Bone marrow (tissue), 2 donors: ENCODE data around the gene TRMT44.
"Not testable (repeated sequence)": the region's sequence is repeated elsewhere in the genome, so short reads cannot be mapped to it uniquely, and the experiment has no call there.

Experiments used
- DNase-seq, 2 donors: peaks; one replicate each; lab custom pipeline; 2025; lab: John Stamatoyannopoulos, UW

Gene TRMT44

DNA sequence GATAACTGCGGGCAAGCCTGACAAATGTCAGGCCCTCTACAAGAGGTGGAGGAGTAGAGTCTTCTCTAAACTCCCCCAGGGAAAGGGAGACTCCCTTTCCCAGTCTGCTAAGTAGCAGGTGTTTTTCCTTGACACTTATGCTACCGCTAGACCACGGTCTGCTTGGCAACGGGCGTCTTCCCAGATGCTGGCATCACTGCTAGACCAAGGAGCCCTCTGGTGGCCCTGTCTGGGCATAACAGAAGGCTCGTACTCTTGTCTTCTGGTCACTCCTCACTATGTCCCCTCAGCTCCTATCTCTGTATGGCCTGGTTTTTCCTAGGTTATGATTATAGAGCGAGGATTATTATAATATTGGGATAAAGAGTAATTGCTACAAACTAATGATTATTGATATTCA, 33.7 kb upstream of the TRMT44 start:
- DNase-seq = not testable (repeated sequence)

DNA sequence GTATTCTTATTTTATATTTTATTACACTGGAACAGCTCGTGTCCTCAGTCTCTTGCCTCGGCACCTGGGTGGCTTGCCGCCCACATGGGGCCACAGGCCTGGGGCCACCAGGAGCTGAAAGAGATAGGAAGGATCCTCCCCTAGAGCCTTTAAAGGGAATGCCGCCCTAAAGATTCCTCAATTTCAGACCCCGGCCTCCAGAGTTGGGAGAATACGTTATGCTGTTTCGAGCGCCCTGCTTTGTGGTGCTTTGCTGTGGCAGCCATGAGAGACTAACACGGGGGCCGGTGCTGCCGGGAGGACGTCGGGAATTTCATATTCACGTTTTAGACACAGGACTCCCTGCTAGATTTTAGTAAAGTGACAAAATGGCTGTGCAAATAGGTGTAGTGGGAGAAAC, 33.3 kb upstream of the TRMT44 start:
- no peak for DNase-seq

- no peak for DNase-seq
Measured at GRCh38 chr4:8407756-8408155, 32.8 kb upstream of the TRMT44 start.

- DNase-seq = no peak
Measured at GRCh38 chr4:8409264-8410065, 31.1 kb upstream of the TRMT44 start.

DNA sequence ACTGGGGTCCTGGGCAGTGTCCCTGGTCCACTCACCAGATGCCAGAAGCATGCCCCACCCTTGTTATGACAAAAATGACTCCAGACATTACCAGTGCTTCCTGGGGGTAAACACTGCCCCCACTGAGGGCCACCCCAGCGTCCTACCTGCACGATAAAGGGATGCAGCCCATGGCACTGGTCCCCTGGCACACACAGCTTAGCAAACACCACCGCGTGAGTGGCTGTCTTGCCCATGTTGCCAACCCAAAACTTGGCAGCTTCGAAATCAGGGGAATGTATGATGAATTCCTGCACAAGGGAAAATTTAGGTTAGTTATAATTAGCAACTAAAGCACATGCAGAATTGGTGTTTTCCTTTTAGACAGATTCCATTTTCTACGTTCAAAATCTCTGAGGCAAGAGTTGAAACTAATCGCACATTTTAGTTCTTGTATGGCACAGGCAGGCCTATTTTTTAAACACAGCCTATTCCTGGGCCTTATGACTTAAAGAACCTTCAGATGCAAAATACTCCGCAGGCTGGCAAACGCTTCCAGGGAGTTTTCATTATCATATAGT, 30.4 kb upstream of the TRMT44 start:
- DNase-seq = no peak

DNA sequence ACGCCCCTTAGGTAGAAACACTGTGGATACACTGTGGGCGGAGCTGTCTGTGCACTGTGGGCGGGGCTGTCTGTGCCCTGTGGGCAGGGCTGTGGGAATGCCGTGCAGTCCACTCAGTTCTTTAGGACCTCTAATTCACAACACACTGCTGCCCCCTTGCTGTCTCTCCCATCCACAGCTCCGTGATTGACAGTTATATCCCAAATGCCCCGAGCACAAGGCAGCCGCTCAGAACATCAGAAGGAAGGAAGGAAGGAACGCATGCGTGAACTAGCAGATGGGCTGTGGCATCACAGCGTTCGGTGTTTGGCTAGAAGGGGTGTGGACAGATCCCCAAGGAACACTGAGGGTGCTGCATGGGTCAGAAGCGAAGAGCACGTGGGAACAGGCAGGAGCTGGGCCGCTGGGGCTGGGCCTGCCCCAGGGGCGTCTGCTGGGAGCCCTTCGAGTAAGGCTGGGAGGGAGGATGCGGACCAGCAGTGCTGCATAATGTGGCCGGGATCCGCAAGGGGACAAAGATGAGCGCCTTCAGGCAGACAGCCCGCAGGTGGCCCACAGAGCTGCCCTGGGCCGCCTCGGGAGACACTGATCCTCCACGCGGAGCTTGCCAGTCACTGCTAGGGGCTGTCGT, 29.8 kb upstream of the TRMT44 start:
- DNase-seq = peak in 1 of 2 donors; percentile 74

- DNase-seq = no peak
Measured at GRCh38 chr4:8411351-8412180, 29.0 kb upstream of the TRMT44 start.

GRCh38 chr4:8412288-8412687, 28.3 kb upstream of the TRMT44 start:
- DNase-seq = no peak

- DNase-seq = no peak
Measured at GRCh38 chr4:8414377-8414776, 26.2 kb upstream of the TRMT44 start.

DNA sequence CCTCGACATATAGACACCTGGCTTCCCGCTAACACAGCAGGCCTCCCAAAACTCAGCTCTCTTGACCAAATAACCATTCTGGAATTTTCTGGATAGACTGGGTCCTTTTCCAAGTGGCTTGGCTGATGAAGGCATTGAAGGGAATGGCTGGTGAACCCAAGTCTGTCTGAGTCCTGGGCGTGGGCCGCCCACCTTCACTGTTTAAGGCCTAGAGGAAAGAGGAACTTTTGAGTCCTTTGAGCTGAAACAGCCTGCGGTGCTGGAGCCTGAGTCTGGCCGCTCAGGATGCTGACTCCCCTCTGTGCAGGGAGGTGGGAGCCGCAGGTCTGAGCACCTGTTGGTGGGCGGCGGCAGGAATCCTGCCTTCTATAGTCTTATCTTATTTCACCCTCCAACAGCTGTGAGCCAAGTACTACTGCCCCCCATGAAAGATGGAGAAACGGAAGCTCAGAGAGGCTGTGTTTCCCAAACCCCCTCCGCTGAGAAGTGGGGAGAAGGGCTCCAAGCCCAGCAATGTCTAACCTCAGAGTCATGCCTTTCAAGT, 23.4 kb upstream of the TRMT44 start:
- no peak for DNase-seq

DNA sequence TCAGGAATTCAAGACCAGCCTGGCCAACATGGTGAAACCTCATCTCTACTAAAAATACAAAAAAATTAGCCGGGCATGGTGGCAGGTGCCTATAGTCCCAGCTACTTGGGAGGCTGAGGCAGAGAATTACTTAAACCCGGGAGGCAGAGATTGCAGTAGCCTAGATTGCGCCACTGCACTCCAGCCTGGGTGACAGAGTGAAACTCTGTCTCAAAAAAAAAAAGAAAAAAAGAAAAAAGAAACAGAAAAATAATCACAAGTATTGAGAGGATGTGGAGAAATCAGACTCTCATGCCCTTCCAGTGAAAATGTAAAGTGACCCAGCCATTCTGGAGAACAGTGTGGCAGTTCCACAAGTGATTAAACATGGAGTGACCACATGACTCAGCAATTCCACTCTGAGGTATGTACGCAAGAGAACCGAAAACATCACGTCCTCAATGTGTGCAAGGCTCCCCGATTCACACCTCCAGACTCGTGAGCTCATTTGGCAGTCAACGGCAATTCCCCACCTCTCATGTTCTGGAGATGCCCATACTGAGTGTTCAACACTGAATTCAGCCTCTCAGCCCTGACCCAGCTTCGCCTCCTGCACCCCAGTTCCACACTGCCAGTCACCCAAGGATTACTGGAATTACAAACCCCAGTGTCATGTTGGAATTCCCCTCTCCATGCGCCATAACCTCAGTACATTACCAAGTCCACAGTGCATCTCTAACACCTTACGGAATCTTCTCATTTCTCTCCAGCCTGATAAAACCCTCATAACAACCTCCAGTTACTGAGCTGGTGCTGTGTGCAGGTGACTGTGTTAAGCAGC, 21.1 kb upstream of the TRMT44 start:
- DNase-seq = no peak

- not testable (repeated sequence) for DNase-seq
Measured at GRCh38 chr4:8420151-8420550, 20.4 kb upstream of the TRMT44 start.

DNA sequence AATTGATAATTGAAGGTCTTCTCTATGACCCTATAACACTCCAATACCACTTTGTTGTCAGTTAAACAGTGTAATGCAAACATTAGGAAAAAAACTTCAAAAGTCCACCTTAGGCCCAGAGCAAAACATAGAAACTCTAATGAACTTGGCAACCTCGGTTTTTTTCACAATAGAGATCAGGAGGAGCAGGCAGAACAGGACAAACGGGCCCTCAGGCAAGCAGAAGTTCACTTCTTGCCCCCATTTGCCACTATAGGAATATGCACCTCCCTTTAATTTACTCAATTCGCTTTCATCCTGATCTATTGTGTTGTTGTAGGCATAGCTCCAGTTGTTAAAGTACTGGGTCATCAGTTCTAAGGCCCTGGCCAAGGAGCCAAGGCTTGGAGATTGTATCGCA, 18.2 kb upstream of the TRMT44 start:
- no peak for DNase-seq

DNA sequence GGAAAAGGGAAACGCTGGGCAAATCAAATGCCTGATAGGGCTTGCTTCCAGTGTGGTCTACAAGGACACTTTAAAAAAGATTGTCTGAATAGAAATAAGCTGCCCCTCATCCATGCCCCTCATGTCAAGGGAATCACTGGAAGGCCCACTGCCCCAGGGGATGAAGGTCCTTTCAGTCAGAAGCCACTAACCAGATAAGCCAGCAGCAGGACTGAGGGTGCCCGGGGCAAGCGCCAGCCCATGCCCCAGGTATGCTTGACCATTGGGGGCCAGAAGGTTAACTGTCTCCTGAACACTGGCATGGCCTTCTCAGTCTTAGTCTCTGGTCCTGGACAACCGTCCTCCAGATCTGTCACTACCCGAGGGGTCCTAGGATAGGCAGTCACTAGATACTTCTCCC, 17.8 kb upstream of the TRMT44 start:
- no peak for DNase-seq

DNA sequence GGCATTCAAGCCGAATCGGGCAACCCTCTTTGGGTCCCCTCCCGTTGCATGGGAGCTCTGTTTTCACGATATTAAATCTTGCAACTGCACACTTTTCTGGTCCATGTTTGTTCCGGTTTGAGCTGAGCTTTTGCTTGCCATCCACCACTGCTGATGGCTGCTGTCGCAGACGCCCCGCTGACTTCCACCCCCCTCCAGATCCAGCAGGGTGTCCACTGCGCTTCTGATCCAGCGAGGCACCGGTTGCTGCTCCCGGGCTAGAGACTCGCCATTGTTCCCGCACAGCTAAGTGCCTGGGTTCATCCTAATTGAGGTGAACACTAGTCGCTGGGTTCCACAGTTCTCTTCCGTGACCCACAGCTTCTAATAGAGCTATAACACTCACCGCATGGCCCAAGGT, 13.3 kb upstream of the TRMT44 start:
- DNase-seq = no peak

DNA sequence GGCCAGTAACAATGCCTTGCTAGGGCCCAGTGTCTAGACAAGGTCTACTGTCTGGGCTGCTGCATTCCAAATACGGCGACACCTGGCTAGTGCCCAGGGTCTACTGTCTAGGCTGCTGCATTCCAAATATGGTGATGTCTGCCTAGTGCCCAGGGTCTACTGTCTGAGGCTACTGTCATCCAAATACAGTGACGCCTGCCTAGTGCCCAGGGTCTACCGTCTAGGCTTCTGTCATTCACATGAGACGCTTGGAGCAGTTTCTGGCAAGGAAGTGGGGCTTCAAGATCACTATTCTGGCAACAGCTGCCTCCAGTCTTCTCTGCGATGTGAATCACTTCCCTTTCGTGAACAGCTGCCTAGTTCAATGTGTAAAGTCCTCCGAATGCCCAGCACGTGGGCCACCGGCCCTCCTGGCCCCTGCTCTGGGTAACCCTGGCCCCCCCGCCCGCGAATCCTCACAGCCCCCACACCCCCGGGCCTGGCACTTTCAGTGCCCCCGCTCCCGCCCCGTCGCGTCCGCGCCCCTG, 12.8 kb upstream of the TRMT44 start:
- DNase-seq = peak in 1 of 2 donors; percentile 44

- DNase-seq = peak; percentile 36 to 88
Measured at GRCh38 chr4:8428288-8429097, 12.1 kb upstream of the TRMT44 start.

DNA sequence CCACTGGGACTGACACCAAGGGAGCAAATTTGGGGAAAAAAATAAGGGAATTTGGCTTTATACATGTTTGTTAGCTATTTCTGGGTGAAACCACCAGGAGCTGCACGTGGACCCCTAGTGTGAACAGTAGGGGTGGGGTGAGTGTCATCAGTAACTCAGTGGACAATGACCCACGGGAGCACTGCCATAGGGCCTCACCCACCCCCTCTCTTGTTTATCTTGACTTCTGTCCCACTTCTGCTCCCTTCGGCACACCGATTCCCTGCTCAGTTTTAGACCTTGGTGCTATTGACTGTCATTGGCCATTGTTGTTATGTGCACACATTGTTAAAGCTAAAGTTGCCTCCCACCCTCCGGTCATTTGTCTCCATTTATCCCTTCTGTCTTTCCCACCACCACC, 9.0 kb upstream of the TRMT44 start:
- no peak for DNase-seq

GRCh38 chr4:8433136-8433535, 7.4 kb upstream of the TRMT44 start:
- no peak for DNase-seq
